ENCODE measurements around the gene EFHC2.

The EFHC2 gene

DNA sequence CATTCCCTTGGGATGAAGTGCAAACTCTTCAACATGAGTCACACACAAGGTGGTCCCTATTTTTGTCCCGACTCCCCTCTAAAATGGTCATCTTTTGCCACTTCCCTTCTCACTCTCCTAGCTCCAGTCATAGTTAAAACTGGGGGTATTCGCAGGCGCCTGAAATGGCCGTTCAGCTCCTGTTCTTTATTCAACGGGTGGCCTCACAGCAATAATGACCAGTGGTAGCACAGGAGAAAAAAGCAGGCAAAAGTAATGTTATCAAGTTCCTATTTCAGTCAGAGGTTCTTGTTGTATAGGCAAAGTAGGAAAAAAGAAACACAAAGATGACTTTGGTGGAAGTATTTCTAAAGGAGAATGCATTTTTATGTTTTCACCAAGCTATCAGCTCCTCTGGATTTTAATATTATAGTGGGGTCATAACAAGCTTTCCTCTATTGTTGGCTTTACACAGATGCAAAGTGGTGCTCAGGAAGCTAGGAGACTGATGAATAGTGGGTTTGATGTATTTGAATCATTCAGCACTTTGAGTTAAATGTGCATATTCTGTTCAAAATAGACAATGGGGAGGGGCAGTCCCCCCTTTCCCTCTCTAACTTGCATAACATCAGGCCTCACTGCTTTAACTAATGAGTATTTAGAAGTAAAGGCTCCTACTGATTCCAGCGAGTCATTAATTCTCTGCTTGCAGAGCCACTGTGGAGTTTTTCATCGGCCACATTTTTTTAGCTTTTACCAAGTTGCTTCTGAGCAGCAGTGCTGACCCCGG lies 199.1 kb downstream of the EFHC2 start:
- DNase-seq = no peak

DNA sequence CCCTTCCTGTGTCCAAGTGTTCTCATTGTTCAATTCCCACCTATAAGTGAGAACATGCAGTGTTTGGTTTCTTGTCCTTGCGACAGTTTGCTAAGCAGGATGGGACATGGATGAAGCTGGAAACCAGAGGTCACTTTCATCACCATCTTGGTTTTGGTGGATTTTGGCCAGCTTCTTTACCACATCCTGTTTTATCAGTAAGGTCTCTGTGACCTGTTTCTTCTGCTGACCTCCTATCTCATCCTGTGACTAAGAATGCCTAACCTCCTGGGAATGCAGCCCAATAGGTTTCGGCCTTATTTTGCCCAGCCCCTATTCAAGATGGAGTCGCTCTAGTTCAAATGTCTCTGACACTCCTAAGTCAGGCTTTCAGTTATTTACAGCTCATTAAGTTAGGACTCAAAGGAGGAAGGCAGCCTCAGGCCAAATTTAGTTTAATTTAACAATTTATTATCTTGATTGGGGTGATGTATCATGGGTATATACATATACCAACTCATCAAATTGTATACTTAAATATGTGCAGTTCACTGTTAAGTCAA lies 200.3 kb downstream of the EFHC2 start:
- DNase-seq = no peak

DNA sequence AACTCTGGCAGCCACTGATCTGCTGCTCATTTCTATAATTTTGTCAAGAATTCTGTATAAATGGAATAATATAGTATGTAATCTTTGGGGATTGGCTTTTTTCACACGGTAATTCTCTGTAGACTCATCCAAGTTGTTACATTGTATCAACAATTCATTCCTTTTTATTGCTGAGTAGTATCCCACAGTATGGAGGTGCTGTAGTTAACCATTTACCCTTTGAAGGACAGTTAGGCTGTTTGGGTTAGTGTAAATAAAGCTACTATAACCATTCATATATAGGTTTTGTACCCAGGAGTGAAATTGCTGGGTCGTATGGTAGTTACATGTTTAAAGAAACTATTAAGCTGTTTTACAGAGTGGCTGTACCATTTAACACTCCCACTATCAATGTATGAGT lies 213.3 kb downstream of the EFHC2 start:
- DNase-seq = no peak

- no peak for DNase-seq
These were observed 230.1 kb downstream of the EFHC2 start for GRCh38 chrX:44113337-44113736.

DNA sequence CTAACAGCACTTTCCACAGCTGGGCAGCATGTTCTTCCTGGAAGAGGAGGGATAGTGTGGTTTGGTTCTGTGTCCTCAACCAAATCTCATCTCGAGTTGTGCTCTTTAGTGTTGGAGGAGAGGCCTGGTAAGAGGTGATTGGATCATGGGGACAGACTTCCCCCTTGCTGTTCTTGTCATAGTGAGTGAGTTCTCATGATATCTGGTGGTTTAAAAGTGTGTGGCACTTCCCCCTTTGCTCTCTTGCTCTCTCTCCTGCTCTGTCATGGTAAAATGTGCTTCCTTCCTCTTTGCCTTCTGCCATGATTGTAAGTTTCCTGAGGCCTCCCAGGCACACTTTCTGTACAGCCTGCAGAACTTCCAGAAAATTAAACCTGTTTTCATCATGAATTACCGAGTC lies 236.6 kb downstream of the EFHC2 start:
- DNase-seq = no peak

- no peak for DNase-seq
These were observed 238.1 kb downstream of the EFHC2 start for GRCh38 chrX:44105228-44105913.

- DNase-seq = no peak
These were observed 238.8 kb downstream of the EFHC2 start for GRCh38 chrX:44104699-44105098.

DNA sequence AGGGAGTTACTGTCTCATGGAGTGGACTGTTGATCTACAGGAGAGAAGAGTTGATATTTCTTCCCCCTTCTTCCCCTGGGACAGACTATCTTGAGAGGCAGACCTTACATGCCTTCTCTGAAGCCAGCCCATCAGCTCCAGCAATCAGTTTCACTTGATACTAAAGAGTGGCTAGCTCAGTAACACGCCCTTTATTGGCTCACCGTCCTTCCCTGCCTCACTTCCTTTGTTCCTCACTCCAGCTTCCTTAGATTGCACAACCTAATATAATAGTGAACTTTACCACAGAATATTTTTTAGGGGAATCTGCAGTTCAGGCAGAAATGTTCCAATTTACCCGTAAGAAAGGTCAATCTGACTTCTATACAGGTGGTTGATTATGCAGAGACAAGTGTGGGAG lies 242.2 kb downstream of the EFHC2 start:
- DNase-seq = no peak

DNA sequence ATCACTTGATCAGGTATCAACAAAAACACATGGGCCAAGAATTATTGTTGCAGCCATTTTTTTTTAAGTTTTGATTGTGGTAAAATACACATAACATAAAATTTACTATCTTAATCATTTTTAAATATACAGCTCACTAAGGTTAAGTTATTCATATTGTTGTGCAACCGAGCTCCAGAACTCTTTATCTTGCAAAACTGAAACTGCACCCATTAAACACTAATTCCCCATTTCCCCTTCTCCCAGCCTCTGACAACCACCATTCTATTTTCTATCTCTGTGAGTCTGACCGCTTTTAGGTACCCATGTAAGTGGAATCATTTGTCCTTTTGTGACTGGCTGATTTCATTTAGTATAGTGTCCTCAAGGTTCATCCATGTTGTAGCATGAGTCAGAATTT lies 244.1 kb downstream of the EFHC2 start:
- no peak for DNase-seq

All from GOT3 (cell line).